ENCODE measurements around the gene AK4.
A peak's percentile ranks its signal among the peaks of the same experiment; 100 is the strongest.
"Not testable (repeated sequence)": the region's sequence is repeated elsewhere in the genome, so short reads cannot be mapped to it uniquely, and the experiment has no call there.

AK4 gene

GRCh38 chr1:65141918-65142317 is 6.1 kb upstream of the AK4 start:
- Histone ChIP-seq H3K36me3 (ENCODE audit: insufficient read depth) (no peaks in the 10 kb centered on the region), H3K9ac (no peak overlapping the region), H2AFZ (ENCODE audit: low read depth) (no peak overlapping the region), H3K4me3 (IDR thresholded peaks at IDR 0.05; ENCODE audit: insufficient read depth, low read depth, low read length) (no peak overlapping the region), H4K20me1 (ENCODE audit: insufficient read depth) (no peaks in the 10 kb centered on the region), H3K4me2 (no peak overlapping the region), H3K4me1 (ENCODE audit: low read depth, poor library complexity, severe bottlenecking) (peaks cover 5% of the 10 kb centered on the region), H3K79me2 (ENCODE audit: insufficient read depth, low read depth) (no peaks in the 10 kb centered on the region), H3K27ac (no peak overlapping the region), H3K27me3 (ENCODE audit: insufficient read depth, low read depth) (no peaks in the 10 kb centered on the region; the same call in 1 of the 2 replicates)
- TF ChIP-seq CTCF (conservative IDR thresholded peaks at IDR 0.05; ENCODE audit: low read depth, low read length): no peak

GRCh38 chr1:65143112-65143658 is 4.8 kb upstream of the AK4 start:
- not testable (repeated sequence) for H3K4me1 ChIP-seq (ENCODE audit: low read depth, poor library complexity, severe bottlenecking); H3K27me3 ChIP-seq (ENCODE audit: insufficient read depth, low read depth); H3K4me3 ChIP-seq (IDR thresholded peaks at IDR 0.05; ENCODE audit: insufficient read depth, low read depth, low read length); H3K79me2 ChIP-seq (ENCODE audit: insufficient read depth, low read depth); H3K27ac ChIP-seq; H4K20me1 ChIP-seq (ENCODE audit: insufficient read depth); H2AFZ ChIP-seq (ENCODE audit: low read depth); H3K36me3 ChIP-seq (ENCODE audit: insufficient read depth); H3K9ac ChIP-seq; H3K4me2 ChIP-seq

- no peaks in the 10 kb centered on the region; the same call in 1 of the 2 replicates for H3K27me3 ChIP-seq (ENCODE audit: insufficient read depth, low read depth)
- H3K79me2 ChIP-seq (ENCODE audit: insufficient read depth, low read depth): no peaks in the 10 kb centered on the region
- H3K4me3 ChIP-seq (IDR thresholded peaks at IDR 0.05; ENCODE audit: insufficient read depth, low read depth, low read length): peak overlapping the region; percentile 39
- H3K27ac ChIP-seq: no peak overlapping the region
- peak overlapping the region; percentile 99 for H2AFZ ChIP-seq (ENCODE audit: low read depth)
- H4K20me1 ChIP-seq (ENCODE audit: insufficient read depth): no peaks in the 10 kb centered on the region
- TF ChIP-seq CTCF (conservative IDR thresholded peaks at IDR 0.05; ENCODE audit: low read depth, low read length): no peak
- H3K4me2 ChIP-seq: peak overlapping the region; percentile 78
- no peaks in the 10 kb centered on the region for H3K36me3 ChIP-seq (ENCODE audit: insufficient read depth)
- peaks cover 8% of the 10 kb centered on the region for H3K4me1 ChIP-seq (ENCODE audit: low read depth, poor library complexity, severe bottlenecking)
- H3K9ac ChIP-seq: peak overlapping the region; percentile 53; the same call in 1 of the 2 replicates
Measured at GRCh38 chr1:65146908-65147423, 1.0 kb upstream of the AK4 start.

GRCh38 chr1:65147424-65148177 is 402 bp upstream of the AK4 start:
- no peak for TF ChIP-seq CTCF (conservative IDR thresholded peaks at IDR 0.05; ENCODE audit: low read depth, low read length)
- Histone ChIP-seq H3K4me2 (peak overlapping the region; percentile 78), H3K27ac (no peak overlapping the region)

More at GRCh38 chr1:65147424-65148177, 402 bp upstream of the AK4 start:
- H2AFZ ChIP-seq (ENCODE audit: low read depth): peak overlapping the region; percentile 99
- H3K9ac ChIP-seq: peak overlapping the region; percentile 53; the same call in 1 of the 2 replicates
- H3K79me2 ChIP-seq (ENCODE audit: insufficient read depth, low read depth): no peaks in the 10 kb centered on the region
- H3K4me1 ChIP-seq (ENCODE audit: low read depth, poor library complexity, severe bottlenecking): peaks cover 8% of the 10 kb centered on the region
- H3K27me3 ChIP-seq (ENCODE audit: insufficient read depth, low read depth): no peaks in the 10 kb centered on the region; the same call in 1 of the 2 replicates
- peak overlapping the region; percentile 39 for H3K4me3 ChIP-seq (IDR thresholded peaks at IDR 0.05; ENCODE audit: insufficient read depth, low read depth, low read length)
- H4K20me1 ChIP-seq (ENCODE audit: insufficient read depth): no peaks in the 10 kb centered on the region
- no peaks in the 10 kb centered on the region for H3K36me3 ChIP-seq (ENCODE audit: insufficient read depth)
